Uterus (tissue), 2 donors: Measurements from ENCODE around the gene SERPINE2.

ENCODE experiments used
- CTCF ChIP-seq, 4 experiments: fragments of 200-600 bp in 2 of 4; fragments of 450-650 bp in 2 of 4; sonication (generic) in 2 of 4; IDR thresholded peaks; one replicate each; pipeline ENCODE4 v1.5.1; 2016 to 2019; ENCODE audit warnings: antibody characterized with exemption in 4 of 4, mild to moderate bottlenecking in 2 of 4, moderate library complexity in 1 of 4
- POLR2A ChIP-seq, 2 donors: fragments of 450-650 bp; IDR thresholded peaks; one replicate each; pipeline ENCODE4 v1.6.1; 2016; ENCODE audit warnings: antibody characterized with exemption in 2 of 2, mild to moderate bottlenecking in 1 of 2, moderate library complexity in 1 of 2

- no peak for TF ChIP-seq CTCF (IDR thresholded peaks at IDR 0.05)
- TF ChIP-seq POLR2A (IDR thresholded peaks at IDR 0.05) = no peak
These were observed 23.6 kb upstream of the SERPINE2 start for GRCh38 chr2:224062481-224063297.
